GM23338 (cell line): ENCODE results near the gene MCM9. TPM values are rescaled to one million over a fixed set of nuclear protein-coding genes. Genes with fewer than 3 reads are reported as not detected.

Experiments
- ATAC-seq: fragments of 200-7000 bp; cut with Tn5 transposase; 3 replicates; pipeline ENCODE4 v1.9.1; 2020
- DNase-seq: peaks from one replicate; pipeline ENCODE4 v3.0.0-alpha.2; 2015; ENCODE audit warnings: low spot score
- H2AFZ ChIP-seq: fragments of 200-600 bp; sonication (generic); 2 replicates; pipeline ENCODE4 v1.8.0; 2016; ENCODE audit warnings: antibody characterized with exemption, mild to moderate bottlenecking, moderate library complexity
- H3F3A ChIP-seq: fragments of 200-600 bp; sonication (generic); replicated peaks from 2 replicates; pipeline ENCODE4 v1.8.0; 2017; ENCODE audit warnings: antibody characterized with exemption, mixed run types, low read depth
- H3K27ac ChIP-seq: fragments of 200-600 bp; sonication (generic); 2 replicates; pipeline ENCODE4 v1.6.1; 2016; ENCODE audit warnings: low read depth
- H3K27me3 ChIP-seq: fragments of 200-600 bp; sonication (generic); 2 replicates; pipeline ENCODE4 v1.8.0; 2016; ENCODE audit warnings: mild to moderate bottlenecking, mixed run types, moderate library complexity; ENCODE audit not compliant: insufficient read depth
- H3K36me3 ChIP-seq: fragments of 200-600 bp; sonication (generic); 2 replicates; pipeline ENCODE4 v1.8.0; 2016; ENCODE audit warnings: mild to moderate bottlenecking; ENCODE audit not compliant: insufficient read depth
- H3K4me1 ChIP-seq: fragments of 200-600 bp; sonication (generic); 2 replicates; pipeline ENCODE4 v1.8.0; 2016; ENCODE audit warnings: mild to moderate bottlenecking, moderate library complexity; ENCODE audit not compliant: insufficient read depth
- H3K4me2 ChIP-seq: fragments of 200-600 bp; sonication (generic); 2 replicates; pipeline ENCODE4 v1.7.1; 2017; ENCODE audit warnings: mixed run types
- H3K4me3 ChIP-seq: fragments of 200-600 bp; sonication (generic); 2 replicates; pipeline ENCODE4 v1.6.1; 2016; ENCODE audit warnings: mixed run types
- H3K79me2 ChIP-seq: fragments of 200-600 bp; sonication (generic); replicated peaks from 2 replicates; pipeline ENCODE4 v1.8.0; 2017; ENCODE audit warnings: mild to moderate bottlenecking; ENCODE audit not compliant: insufficient read depth
- H3K9me2 ChIP-seq: fragments of 200-600 bp; sonication (generic); 2 replicates; pipeline ENCODE4 v1.8.0; 2017; ENCODE audit not compliant: insufficient read depth
- H4K20me1 ChIP-seq: fragments of 200-600 bp; sonication (generic); replicated peaks from 2 replicates; pipeline ENCODE4 v1.8.0; 2017; ENCODE audit warnings: mild to moderate bottlenecking; ENCODE audit not compliant: insufficient read depth
- H3K27ac Mint-ChIP-seq: 2 replicates; pipeline ENCODE4 v1.8.0; 2020; ENCODE audit warnings: inconsistent platforms, mild to moderate bottlenecking, moderate library complexity, mixed read lengths
- H3K27me3 Mint-ChIP-seq: 3 replicates; pipeline ENCODE4 v1.8.0; 2022; ENCODE audit warnings: low read depth, mild to moderate bottlenecking, moderate library complexity, mixed read lengths, inconsistent platforms; ENCODE audit not compliant: insufficient read depth, poor library complexity
- H3K36me3 Mint-ChIP-seq: 3 replicates; pipeline ENCODE4 v1.8.0; 2021; ENCODE audit warnings: low read depth, mild to moderate bottlenecking, inconsistent platforms, moderate library complexity, mixed read lengths
- H3K4me1 Mint-ChIP-seq: 3 replicates; pipeline ENCODE4 v1.8.0; 2020; ENCODE audit warnings: mild to moderate bottlenecking, inconsistent platforms, mixed read lengths
- H3K4me3 Mint-ChIP-seq: 3 replicates; pipeline ENCODE4 v1.8.0; 2021; ENCODE audit warnings: moderate library complexity, mild to moderate bottlenecking, inconsistent platforms, mixed read lengths
- H3K9me3 Mint-ChIP-seq: 3 replicates; pipeline ENCODE4 v1.8.0; 2020; ENCODE audit warnings: moderate library complexity, mild to moderate bottlenecking, inconsistent platforms, mixed read lengths
- CREB1 ChIP-seq: fragments of 250-450 bp; sonication (Bioruptor Pico); IDR thresholded peaks from 2 replicates; pipeline ENCODE4 v1.5.0; 2020; ENCODE audit warnings: low read depth, mild to moderate bottlenecking, moderate library complexity
- EZH2 ChIP-seq: fragments of 200-600 bp; sonication (generic); IDR thresholded peaks from one replicate; pipeline ENCODE4 v1.8.0; 2017; ENCODE audit warnings: antibody characterized with exemption, mild to moderate bottlenecking, low read depth; ENCODE audit not compliant: unreplicated experiment
- EZH2phosphoT487 ChIP-seq: fragments of 200-600 bp; sonication (generic); IDR thresholded peaks from one replicate; pipeline ENCODE4 v1.8.1; 2018; ENCODE audit warnings: antibody characterized with exemption; ENCODE audit not compliant: unreplicated experiment
- JUNB ChIP-seq: IDR thresholded peaks from one replicate; pipeline ENCODE4 v1.6.1; 2016; ENCODE audit warnings: antibody characterized with exemption; ENCODE audit not compliant: unreplicated experiment
- NANOG ChIP-seq: IDR thresholded peaks from 2 replicates; pipeline ENCODE4 v1.6.1; 2016; ENCODE audit warnings: antibody characterized with exemption, borderline replicate concordance
- POLR2AphosphoS5 ChIP-seq: IDR thresholded peaks from 2 replicates; pipeline ENCODE4 v1.6.1; 2016; ENCODE audit warnings: antibody characterized with exemption, low read depth
- STAT1 ChIP-seq: IDR thresholded peaks from one replicate; pipeline ENCODE4 v1.6.1; 2016; ENCODE audit warnings: antibody characterized with exemption; ENCODE audit not compliant: unreplicated experiment
- ZNF114 ChIP-seq: fragments of 250-450 bp; sonication (Bioruptor Pico); IDR thresholded peaks from 2 replicates; pipeline ENCODE4 v1.5.0; 2020; ENCODE audit warnings: mild to moderate bottlenecking, moderate library complexity
- ZNF331 ChIP-seq: fragments of 250-450 bp; sonication (Bioruptor Pico); IDR thresholded peaks from 2 replicates; pipeline ENCODE4 v1.5.0; 2020; ENCODE audit warnings: low read depth, mild to moderate bottlenecking, moderate library complexity
- polyA plus RNA-seq: library from polyadenylated mRNA; unstranded; fragments of >200 nt; fragmentation: Nextera tagmentation; extraction: Ambion mirVana; gene quantifications from 2 replicates; pipeline ENCODE4 v1.2.1, GENCODE V29; 2016
- total RNA-seq: library from RNA; depleted of rRNA; stranded (reverse); fragments of >200 nt; shearing (Covaris generic); gene quantifications from 2 replicates; pipeline ENCODE4 v1.2.3, GENCODE V29; 2014
- TF ChIP-seq, protein P1 (sequence below): IDR thresholded peaks from one replicate; pipeline ENCODE4 v1.6.1; 2018; ENCODE audit warnings: antibody characterized with exemption; ENCODE audit not compliant: unreplicated experiment
- TF ChIP-seq, protein P2 (sequence below): fragments of 250-450 bp; sonication (Bioruptor Pico); IDR thresholded peaks from 2 replicates; pipeline ENCODE4 v1.5.0; 2020; ENCODE audit warnings: mild to moderate bottlenecking, moderate library complexity
- TF ChIP-seq, protein P3 (sequence below), 2 experiments: fragments of 200-600 bp in 1 of 2; sonication (generic) in 1 of 2; conservative IDR thresholded peaks; 2 replicates each; pipeline versions ENCODE4 v1.5.1 to v1.6.1; 2016 to 2017; ENCODE audit warnings: antibody characterized with exemption in 2 of 2, low read depth in 2 of 2, mild to moderate bottlenecking in 2 of 2, moderate library complexity in 1 of 2
- TF ChIP-seq, protein P4 (sequence below): IDR thresholded peaks from 2 replicates; pipeline ENCODE4 v1.6.1; 2016; ENCODE audit warnings: antibody characterized with exemption

MCM9 gene
- total and polyA plus RNA-seq, 2 experiments from 2014 or later: 14.9 to 16.6 TPM

DNA sequence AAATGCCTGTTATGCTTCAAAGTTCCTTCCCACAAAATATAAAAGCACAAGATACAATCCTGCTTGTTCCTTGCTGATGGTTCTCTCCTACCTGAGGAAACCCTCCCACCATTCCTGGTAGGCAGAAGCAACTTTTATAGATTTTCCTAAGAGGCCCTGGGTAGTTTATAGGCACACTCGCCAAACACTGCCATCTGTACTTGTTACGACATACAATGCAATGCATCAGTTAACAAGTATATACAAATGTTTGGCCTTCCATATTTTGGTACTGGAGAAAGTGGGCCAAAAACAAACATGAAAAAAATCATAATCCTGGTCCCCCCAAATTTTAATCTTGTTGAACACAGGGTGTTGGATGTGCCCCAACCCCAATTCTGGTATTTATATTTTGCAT lies 16.6 kb downstream of the MCM9 start:
- Histone ChIP-seq H3K4me1 (no peaks in the 10 kb centered on the region), H2AFZ (no peak overlapping the region), H3K79me2 (no peaks in the 10 kb centered on the region), H3K27me3 (no peaks in the 10 kb centered on the region), H3K27ac (no peak overlapping the region), H3F3A (no peaks in the 10 kb centered on the region), H3K9me2 (no peaks in the 10 kb centered on the region), H3K4me3 (no peak overlapping the region), H3K36me3 (peaks cover 11% of the 10 kb centered on the region; the same call in 1 of the 2 replicates), H4K20me1 (no peaks in the 10 kb centered on the region), H3K4me2 (no peak overlapping the region)
- DNase-seq (no peak), ATAC-seq (no peak)
- H3K4me3 Mint-ChIP-seq: no peak overlapping the region
- peaks cover 49% of the 10 kb centered on the region for H3K36me3 Mint-ChIP-seq
- H3K27me3 Mint-ChIP-seq: no peaks in the 10 kb centered on the region
- no peak overlapping the region for H3K27ac Mint-ChIP-seq
- TF ChIP-seq ZNF114 (CRISPR knock-in tag) (no peak), EZH2phosphoT487 (no peak), JUNB (no peak), ZNF331 (no peak), EZH2 (no peak), POLR2AphosphoS5 (no peak), NANOG (no peak), STAT1 (no peak), CREB1 (CRISPR knock-in tag) (no peak)
- TF ChIP-seq, protein P1, sequence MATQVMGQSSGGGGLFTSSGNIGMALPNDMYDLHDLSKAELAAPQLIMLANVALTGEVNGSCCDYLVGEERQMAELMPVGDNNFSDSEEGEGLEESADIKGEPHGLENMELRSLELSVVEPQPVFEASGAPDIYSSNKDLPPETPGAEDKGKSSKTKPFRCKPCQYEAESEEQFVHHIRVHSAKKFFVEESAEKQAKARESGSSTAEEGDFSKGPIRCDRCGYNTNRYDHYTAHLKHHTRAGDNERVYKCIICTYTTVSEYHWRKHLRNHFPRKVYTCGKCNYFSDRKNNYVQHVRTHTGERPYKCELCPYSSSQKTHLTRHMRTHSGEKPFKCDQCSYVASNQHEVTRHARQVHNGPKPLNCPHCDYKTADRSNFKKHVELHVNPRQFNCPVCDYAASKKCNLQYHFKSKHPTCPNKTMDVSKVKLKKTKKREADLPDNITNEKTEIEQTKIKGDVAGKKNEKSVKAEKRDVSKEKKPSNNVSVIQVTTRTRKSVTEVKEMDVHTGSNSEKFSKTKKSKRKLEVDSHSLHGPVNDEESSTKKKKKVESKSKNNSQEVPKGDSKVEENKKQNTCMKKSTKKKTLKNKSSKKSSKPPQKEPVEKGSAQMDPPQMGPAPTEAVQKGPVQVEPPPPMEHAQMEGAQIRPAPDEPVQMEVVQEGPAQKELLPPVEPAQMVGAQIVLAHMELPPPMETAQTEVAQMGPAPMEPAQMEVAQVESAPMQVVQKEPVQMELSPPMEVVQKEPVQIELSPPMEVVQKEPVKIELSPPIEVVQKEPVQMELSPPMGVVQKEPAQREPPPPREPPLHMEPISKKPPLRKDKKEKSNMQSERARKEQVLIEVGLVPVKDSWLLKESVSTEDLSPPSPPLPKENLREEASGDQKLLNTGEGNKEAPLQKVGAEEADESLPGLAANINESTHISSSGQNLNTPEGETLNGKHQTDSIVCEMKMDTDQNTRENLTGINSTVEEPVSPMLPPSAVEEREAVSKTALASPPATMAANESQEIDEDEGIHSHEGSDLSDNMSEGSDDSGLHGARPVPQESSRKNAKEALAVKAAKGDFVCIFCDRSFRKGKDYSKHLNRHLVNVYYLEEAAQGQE: no peak
- TF ChIP-seq, protein P2, sequence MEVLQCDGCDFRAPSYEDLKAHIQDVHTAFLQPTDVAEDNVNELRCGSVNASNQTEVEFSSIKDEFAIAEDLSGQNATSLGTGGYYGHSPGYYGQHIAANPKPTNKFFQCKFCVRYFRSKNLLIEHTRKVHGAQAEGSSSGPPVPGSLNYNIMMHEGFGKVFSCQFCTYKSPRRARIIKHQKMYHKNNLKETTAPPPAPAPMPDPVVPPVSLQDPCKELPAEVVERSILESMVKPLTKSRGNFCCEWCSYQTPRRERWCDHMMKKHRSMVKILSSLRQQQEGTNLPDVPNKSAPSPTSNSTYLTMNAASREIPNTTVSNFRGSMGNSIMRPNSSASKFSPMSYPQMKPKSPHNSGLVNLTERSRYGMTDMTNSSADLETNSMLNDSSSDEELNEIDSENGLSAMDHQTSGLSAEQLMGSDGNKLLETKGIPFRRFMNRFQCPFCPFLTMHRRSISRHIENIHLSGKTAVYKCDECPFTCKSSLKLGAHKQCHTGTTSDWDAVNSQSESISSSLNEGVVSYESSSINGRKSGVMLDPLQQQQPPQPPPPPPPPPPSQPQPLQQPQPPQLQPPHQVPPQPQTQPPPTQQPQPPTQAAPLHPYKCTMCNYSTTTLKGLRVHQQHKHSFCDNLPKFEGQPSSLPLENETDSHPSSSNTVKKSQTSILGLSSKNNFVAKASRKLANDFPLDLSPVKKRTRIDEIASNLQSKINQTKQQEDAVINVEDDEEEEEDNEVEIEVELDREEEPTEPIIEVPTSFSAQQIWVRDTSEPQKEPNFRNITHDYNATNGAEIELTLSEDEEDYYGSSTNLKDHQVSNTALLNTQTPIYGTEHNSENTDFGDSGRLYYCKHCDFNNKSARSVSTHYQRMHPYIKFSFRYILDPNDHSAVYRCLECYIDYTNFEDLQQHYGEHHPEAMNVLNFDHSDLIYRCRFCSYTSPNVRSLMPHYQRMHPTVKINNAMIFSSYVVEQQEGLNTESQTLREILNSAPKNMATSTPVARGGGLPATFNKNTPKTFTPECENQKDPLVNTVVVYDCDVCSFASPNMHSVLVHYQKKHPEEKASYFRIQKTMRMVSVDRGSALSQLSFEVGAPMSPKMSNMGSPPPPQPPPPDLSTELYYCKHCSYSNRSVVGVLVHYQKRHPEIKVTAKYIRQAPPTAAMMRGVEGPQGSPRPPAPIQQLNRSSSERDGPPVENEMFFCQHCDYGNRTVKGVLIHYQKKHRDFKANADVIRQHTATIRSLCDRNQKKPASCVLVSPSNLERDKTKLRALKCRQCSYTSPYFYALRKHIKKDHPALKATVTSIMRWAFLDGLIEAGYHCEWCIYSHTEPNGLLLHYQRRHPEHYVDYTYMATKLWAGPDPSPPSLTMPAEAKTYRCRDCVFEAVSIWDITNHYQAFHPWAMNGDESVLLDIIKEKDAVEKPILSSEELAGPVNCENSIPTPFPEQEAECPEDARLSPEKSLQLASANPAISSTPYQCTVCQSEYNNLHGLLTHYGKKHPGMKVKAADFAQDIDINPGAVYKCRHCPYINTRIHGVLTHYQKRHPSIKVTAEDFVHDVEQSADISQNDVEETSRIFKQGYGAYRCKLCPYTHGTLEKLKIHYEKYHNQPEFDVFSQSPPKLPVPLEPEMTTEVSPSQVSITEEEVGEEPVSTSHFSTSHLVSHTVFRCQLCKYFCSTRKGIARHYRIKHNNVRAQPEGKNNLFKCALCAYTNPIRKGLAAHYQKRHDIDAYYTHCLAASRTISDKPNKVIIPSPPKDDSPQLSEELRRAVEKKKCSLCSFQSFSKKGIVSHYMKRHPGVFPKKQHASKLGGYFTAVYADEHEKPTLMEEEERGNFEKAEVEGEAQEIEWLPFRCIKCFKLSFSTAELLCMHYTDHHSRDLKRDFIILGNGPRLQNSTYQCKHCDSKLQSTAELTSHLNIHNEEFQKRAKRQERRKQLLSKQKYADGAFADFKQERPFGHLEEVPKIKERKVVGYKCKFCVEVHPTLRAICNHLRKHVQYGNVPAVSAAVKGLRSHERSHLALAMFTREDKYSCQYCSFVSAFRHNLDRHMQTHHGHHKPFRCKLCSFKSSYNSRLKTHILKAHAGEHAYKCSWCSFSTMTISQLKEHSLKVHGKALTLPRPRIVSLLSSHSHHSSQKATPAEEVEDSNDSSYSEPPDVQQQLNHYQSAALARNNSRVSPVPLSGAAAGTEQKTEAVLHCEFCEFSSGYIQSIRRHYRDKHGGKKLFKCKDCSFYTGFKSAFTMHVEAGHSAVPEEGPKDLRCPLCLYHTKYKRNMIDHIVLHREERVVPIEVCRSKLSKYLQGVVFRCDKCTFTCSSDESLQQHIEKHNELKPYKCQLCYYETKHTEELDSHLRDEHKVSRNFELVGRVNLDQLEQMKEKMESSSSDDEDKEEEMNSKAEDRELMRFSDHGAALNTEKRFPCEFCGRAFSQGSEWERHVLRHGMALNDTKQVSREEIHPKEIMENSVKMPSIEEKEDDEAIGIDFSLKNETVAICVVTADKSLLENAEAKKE: no peak
- TF ChIP-seq, protein P3, sequence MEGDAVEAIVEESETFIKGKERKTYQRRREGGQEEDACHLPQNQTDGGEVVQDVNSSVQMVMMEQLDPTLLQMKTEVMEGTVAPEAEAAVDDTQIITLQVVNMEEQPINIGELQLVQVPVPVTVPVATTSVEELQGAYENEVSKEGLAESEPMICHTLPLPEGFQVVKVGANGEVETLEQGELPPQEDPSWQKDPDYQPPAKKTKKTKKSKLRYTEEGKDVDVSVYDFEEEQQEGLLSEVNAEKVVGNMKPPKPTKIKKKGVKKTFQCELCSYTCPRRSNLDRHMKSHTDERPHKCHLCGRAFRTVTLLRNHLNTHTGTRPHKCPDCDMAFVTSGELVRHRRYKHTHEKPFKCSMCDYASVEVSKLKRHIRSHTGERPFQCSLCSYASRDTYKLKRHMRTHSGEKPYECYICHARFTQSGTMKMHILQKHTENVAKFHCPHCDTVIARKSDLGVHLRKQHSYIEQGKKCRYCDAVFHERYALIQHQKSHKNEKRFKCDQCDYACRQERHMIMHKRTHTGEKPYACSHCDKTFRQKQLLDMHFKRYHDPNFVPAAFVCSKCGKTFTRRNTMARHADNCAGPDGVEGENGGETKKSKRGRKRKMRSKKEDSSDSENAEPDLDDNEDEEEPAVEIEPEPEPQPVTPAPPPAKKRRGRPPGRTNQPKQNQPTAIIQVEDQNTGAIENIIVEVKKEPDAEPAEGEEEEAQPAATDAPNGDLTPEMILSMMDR (conservative IDR thresholded peaks at IDR 0.05; ENCODE audit: low read depth in 2 of 2): no peak
- TF ChIP-seq, protein P4, sequence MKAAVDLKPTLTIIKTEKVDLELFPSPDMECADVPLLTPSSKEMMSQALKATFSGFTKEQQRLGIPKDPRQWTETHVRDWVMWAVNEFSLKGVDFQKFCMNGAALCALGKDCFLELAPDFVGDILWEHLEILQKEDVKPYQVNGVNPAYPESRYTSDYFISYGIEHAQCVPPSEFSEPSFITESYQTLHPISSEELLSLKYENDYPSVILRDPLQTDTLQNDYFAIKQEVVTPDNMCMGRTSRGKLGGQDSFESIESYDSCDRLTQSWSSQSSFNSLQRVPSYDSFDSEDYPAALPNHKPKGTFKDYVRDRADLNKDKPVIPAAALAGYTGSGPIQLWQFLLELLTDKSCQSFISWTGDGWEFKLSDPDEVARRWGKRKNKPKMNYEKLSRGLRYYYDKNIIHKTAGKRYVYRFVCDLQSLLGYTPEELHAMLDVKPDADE: no peak
- H3K9me3 Mint-ChIP-seq: no peaks in the 10 kb centered on the region
- H3K4me1 Mint-ChIP-seq: no peaks in the 10 kb centered on the region
